Fibroblast of the aortic adventitia (primary cell): Measurements from ENCODE around the gene KLK2. TPM values are rescaled to one million over a fixed set of nuclear protein-coding genes. Genes with fewer than 3 reads are reported as not detected.

ENCODE experiments used
- DNase-seq: peaks from one replicate; pipeline ENCODE4 v3.0.0-alpha.2; 2010; ENCODE audit warnings: low read depth
- H3K4me3 ChIP-seq: 2 replicates; pipeline ENCODE4 v1.5.1; 2011; ENCODE audit warnings: low read depth, mild to moderate bottlenecking, control low read depth, low read length, moderate library complexity
- CTCF ChIP-seq: IDR thresholded peaks from 2 replicates; pipeline ENCODE4 v1.5.1; 2011; ENCODE audit warnings: mild to moderate bottlenecking, low read length, control low read depth, inconsistent platforms; ENCODE audit not compliant: insufficient read depth
- total RNA-seq: library from RNA; depleted of rRNA; stranded (reverse); fragments of >200 nt; gene quantifications from 2 replicates; pipeline ENCODE4 v1.2.3, GENCODE V29; 2012; ENCODE audit warnings: low replicate concordance

KLK2 gene
- total RNA-seq, 1 donor, result not detected

- no peak for TF ChIP-seq CTCF
- H3K4me3 ChIP-seq, result no peak overlapping the region
- DNase-seq, result no peak
These were observed 13.4 kb upstream of the KLK2 start for GRCh38 chr19:50859849-50860248.

- H3K4me3 ChIP-seq, result no peak overlapping the region
- TF ChIP-seq CTCF, result no peak
- DNase-seq, result no peak
These were observed 12.2 kb upstream of the KLK2 start for GRCh38 chr19:50861010-50861409.

- no peak for TF ChIP-seq CTCF
- no peak overlapping the region for H3K4me3 ChIP-seq
These were observed 11.5 kb upstream of the KLK2 start for GRCh38 chr19:50861496-50862286.

GRCh38 chr19:50869479-50869878 lies 3.8 kb upstream of the KLK2 start:
- TF ChIP-seq CTCF, result no peak
- no peak for DNase-seq
- no peak overlapping the region for H3K4me3 ChIP-seq

More at GRCh38 chr19:50861496-50862286, 11.5 kb upstream of the KLK2 start:
- no peak for DNase-seq

GRCh38 chr19:50870417-50871089 lies 2.7 kb upstream of the KLK2 start:
- DNase-seq, result no peak
- no peak overlapping the region for H3K4me3 ChIP-seq
- TF ChIP-seq CTCF, result no peak

GRCh38 chr19:50874211-50874610 lies 972 bp downstream of the KLK2 start:
- no peak for TF ChIP-seq CTCF
- no peak for DNase-seq
- no peak overlapping the region for H3K4me3 ChIP-seq
